HG03045 (cell line): Measurements from ENCODE around the gene PAIP2B.
"Not testable (repeated sequence)": the region's sequence is repeated elsewhere in the genome, so short reads cannot be mapped to it uniquely, and the experiment has no call there.

Experiments
- ATAC-seq: cut with Tn5 transposase; IDR thresholded peaks from one replicate; pipeline ENCODE4 v1.9.1; 2021; ENCODE audit warnings: mild to moderate bottlenecking, moderate library complexity; ENCODE audit not compliant: unreplicated experiment

PAIP2B gene

DNA sequence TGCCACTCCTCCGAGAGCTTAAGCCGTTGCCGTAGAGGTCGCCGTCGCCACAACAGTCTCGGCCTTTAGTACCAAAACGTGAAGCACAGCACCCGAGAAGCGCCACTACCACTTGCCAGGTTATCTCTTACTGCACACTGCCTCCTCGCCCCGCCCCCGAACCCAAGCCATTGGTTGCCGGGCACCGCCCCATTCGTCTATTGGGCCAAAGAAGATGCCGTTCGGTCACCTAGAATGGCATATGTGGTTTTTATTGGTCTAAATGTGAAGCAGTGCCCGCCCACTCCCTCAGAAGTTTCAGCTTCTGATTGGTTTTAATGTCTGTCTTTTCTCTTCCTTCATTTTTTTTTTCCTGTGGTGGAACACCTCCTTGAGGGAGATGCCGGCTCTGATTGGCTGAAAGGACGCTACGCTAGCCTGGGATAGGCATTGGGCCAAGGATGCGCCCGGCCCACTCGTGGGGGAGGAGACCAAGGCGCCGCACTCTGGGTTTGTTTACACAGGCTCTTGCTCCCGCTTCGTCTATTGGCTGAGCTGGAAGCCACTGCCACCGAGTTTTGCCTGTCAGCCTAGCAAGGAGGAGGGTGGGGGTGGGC lies at the start of gene PAIP2B:
Gene PAIP2B (minus strand): TSS at position 139 of the 596 bp plus-strand sequence. CDS start 24,514 bp downstream, outside the sequence.
- peak; percentile 97 for ATAC-seq

DNA sequence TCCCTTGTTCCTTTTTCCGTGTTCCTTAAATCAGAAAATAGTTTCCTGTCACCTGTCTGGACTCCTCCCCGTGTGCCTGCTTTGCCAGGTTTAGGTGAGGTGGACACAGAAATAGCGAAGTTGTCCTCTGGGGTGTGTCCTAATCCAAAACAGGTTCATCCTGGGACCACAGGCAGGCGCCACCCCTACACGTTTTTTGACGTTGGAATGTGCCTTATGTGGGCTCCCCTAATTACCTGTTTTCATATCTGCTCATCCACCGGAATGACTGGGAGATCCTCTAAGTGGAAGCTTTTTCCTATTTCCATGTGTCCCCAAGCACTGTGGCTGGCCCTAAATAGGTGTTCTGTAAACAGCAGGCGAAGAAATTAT lies 49.0 kb upstream of the PAIP2B start:
- no peak for ATAC-seq

DNA sequence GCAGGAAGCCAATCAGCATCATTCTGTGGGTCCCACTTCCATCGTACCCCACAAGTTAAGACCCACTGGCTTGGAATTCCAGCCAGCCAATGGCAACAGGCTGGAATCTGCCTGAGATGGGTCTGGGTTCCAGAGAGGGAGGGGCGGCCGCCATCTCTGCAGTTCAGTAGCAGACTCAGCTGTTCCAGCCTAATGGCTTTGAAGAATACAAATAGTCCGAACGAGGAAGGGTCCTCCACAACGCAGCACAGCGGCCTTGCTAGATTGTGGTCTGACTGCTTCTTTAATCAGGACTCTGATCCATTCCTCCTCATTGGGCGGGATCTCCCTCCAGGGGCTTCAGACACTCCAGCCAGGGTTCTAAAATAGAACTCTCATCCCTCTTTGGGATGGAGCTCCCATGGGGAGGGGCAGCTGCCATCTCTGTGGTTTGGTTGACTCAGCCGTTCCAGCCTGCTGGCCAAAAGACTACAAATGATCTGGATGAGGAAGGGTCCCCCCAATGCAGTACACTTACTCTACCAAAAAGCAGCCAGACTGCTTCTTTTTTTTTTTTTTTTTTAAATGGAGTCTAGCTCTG lies 42.7 kb upstream of the PAIP2B start:
- ATAC-seq: no peak

DNA sequence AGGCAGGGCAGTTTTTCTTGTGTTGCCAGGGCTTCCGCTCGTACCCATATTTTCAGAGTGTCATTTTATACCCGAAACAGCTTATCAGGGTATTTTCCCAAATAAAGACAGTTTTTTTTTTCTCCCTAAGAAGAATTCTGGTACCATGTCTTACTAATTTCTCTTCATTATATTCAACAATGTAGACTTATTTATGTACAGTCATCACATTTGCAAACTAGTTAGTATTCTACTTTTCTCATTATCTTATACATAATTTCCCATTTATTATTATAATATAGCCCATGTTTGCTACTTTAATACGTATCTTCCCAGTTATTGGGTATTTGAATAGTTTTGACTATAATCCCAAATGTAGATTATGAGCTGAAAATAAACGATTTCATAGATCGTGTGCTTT lies 36.5 kb upstream of the PAIP2B start:
- ATAC-seq: no peak

DNA sequence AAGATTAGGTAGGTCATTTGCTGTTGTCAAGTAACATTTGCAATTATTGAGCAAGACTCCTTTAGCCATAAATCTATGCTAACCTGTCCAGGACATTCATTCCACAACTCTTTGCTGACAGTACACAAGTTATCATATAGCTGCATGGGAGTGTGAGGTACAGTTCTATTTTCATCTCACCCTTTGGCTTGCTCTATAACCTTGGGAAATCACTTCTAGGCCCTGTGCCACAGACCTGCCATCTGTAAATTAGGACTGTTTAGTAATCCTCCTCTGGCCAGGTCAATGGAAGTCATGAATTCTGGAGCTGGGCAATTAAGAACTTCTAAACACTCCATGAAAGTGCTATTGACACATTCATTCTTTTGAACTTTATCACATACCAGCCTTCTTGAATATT lies 34.6 kb upstream of the PAIP2B start:
- no peak for ATAC-seq

DNA sequence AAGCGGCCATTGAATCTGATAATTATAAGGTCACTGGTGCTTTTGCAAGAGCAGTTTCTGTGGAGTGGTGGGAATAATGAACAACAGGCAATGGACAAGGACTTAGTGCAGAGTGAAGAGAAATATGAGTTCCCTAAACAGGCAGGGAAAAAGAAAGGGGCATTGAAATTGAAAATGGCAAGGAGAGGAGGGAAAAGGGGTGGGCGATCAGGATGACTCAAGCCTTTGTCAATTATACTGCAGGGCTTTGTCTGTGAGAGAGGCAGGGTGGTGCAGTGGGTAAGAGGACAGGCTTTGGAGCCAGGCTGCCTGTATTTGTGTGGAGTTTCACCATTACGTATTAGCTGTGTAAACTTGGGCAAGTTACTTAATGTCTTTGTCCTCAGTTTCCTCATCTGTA lies 29.5 kb upstream of the PAIP2B start:
- no peak for ATAC-seq

DNA sequence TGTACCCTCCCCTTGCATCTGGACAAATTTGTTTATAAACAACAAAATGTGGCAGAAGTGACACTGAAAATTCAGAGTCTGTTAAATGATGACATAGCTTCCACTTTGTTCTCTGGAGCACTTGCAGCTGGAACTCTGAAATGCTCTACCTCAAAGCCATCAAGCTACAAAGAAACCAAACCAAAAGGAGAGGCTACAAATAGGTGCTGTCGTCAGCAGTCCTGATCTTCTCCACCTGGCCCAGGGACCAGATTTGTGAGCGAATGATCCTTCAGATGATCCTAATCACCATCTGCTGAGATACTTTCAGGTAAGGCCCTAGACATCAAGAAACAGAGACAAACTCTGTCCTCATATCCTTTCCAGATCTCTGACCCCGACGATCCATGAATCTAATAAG lies 27.9 kb upstream of the PAIP2B start:
- ATAC-seq: no peak

DNA sequence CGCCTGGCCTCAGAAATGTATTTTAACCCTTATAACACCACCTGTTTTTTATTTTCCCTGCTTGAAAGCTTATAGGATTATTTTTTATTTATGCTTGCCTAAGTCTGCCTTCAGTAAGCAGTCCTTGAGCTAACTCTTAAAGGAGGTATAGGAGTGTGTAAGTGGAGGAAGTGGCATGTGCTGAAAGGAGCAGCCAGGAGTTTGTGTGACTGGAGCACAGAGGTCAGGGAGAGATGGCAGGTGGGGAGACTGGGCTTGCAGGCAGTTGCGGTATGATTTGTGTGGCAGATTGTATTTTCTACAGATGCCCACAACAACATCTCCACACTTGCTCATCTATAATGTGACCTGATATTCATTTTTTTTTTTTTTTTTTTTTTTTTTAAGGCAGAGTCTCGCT lies 27.2 kb upstream of the PAIP2B start:
- ATAC-seq: no peak

DNA sequence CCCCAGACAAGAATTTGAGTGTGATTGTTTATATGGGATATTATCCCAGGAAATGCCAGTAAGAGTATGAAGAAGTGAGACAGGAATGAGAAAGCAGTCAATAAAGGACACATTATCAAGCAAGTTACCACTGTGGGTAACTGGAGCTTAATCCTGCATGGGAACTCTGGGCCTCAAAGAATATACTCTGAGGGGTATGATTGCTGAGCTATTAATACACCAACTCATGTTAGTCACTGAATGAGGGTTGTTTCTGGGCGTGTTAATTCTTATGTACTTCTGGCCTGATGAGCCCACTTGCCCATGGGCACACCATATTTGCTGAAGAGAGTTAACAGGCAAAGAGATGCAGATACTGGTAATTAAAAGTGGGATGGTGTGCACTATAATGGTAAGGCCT lies 26.6 kb upstream of the PAIP2B start:
- ATAC-seq: no peak

DNA sequence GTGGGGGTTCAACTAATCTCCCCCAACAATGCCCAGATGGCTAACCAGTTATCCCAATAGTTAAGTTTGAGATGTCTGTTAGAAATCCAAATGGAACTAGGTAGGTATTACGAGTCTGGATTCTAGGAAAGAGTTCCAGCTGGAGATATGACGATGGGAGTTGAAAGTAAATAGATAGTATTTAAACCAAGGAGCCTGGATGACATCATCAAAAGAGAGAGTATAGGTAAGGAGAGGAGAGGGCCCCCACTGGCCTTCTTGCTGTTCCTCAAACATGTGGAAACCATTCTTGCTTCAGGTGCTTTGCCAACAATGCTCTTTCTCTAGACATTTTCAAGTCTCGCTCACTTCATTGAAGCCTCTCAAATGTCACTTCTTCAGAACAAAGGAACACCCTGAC lies 26.0 kb upstream of the PAIP2B start:
- ATAC-seq: no peak

DNA sequence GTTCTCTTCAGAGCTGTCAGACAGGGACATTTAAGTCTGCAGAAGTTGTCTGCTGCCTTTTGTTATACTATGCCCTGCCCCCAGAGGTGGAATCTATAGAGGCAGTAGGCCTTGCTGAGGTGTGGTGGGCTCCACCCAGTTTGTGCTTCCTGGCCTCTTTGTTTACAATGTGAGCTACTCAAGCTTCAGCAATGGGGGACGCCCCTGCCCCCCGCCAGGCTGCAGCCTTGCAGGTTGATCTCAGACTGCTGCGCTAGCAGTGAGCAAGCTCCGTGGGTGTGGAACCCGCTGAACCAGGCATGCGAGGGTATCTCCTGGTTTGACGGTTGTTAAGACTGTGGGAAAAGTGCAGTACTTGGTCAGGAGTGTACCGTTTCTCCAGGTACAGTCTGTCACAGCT lies 24.0 kb upstream of the PAIP2B start:
- no peak for ATAC-seq

DNA sequence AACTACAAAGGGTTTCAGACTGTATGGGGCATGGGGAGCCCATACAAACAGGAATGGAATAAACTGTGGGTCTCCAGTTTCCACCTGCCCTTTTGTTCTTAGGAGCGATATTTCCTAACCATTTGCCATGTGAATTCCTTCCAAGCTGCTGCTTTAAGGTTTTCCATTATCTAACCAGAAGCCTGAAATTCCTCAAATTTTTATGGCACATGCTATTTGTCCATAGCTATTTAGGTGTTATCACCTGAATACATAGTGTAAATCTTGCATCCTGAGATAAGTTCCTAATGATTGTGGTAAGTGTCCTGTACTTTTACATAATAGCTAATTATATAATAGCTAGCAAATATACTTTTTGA lies 17.4 kb upstream of the PAIP2B start:
- no peak for ATAC-seq

DNA sequence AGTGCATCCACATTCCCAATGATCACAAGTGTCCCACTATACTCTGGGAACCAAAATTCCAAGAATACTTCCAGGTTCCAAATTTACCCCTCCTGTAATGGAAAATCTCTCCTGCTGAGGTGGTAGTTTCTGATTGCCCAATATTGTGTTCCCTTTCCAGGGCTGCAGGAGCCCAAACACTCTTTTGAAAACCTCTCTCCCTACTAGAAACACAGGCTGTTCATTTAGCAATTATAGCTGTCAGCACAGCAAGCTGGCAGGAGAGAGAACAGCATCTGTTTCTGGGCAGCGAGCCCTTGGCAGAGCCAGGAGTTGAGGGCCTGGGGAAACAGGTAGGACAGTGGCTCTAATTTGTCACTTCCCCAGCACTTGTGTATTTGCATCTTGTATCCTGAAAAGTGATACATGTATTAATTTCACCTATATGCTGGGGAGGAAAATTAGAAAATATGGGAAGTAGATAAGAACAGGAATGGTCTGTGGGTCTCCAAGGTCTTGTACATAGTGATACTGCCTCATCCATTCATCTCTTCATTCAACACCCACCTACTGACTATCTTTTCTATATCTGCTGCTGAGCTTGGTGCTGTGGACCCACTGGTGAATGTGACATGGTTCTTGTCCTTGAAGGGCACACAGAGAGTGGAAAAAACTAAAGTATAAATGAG lies 16.9 kb upstream of the PAIP2B start:
- ATAC-seq: no peak

GRCh38 chr2:71240794-71241193 lies 13.9 kb upstream of the PAIP2B start:
- no peak for ATAC-seq

GRCh38 chr2:71238089-71238488 lies 11.2 kb upstream of the PAIP2B start:
- no peak for ATAC-seq

GRCh38 chr2:71235930-71236587 lies 9.2 kb upstream of the PAIP2B start:
- no peak for ATAC-seq

DNA sequence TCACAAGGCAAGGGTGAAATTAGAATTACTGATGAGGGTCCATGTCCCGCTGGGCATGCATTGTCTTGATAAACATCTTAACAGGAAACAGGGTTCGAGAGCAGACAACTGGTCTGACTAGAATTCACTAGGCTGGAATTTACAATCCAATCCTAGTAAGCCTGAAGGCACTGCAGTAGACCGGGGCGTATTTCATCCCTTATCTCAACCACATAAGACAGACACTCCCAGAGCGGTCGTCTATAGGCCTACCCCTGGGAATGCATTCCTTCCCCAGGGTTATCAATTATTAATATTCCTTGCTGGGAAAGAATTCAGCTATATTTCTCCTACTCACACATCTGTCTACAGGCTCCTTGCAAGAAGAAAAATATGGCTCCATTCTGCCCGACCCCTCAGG lies 6.2 kb upstream of the PAIP2B start:
- ATAC-seq: not testable (repeated sequence)

GRCh38 chr2:71226096-71226964 lies 573 bp downstream of the PAIP2B start:
- ATAC-seq: peak; percentile 14

- ATAC-seq: no peak
These were observed 2.0 kb downstream of the PAIP2B start for GRCh38 chr2:71224935-71225334.

DNA sequence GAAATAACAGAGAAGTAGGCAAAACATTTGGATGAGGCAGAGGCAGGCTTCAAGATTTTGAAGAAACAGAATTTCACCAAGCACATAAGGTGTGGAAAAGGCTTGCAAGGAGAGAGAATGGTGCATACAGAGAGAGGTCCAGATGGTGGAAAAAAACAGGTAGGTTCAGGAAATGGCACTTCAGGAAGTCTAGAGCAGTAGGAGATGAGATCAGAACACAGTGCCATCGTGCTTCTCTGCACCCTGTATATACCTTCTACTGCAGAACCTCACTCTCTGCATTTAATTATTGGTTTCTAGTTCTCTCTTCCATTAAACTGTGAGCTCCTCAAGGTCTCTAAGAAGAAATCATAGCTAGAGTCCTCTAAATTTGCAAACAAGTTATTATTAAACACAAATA lies 2.4 kb downstream of the PAIP2B start:
- ATAC-seq: no peak

DNA sequence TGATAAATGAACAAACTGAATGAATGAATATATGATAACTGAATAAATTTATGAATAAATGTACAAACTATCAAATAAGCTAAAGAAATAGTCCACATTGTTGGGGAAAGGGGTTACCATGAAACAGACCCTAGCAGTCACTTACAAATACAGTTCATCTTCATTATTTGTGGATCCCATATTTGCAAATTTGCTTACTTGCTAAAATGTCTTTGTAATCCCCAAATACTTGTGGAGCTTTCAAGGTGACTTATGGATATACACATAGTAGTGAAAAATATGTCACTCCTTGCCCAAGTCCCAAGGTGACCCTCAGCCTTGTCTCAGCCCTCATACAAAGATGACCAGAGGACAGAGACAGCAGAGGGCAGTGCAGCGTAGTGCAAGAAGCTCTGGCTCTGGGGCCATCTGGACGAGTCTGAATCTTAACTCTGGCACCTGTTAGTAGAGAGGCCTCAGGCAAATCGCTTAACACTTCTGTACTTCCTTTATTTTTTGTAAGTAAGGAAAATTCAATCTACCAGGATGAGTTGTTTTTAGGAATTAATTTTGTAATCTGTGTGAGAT lies 3.1 kb downstream of the PAIP2B start:
- no peak for ATAC-seq
